ENCODE results near the gene ZDHHC3.

DNA sequence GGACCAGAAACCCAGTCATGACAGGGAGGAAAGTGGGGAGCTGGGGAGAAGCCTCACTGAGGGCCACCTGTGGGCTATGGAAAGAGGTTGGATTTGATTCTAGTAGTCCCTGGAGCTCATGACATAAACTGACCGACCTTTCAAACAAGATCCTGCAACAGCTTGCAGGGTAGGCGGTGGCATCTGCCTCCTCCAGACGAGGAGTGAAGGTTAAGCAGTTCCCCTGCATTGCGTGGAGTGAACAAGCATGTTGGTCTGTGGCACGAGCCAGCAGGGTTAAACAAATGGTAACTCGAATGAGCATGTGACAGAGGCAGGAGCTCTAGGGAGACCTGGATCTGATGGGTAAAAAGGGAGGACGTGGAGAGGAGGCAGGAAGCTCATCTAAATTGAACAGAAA is 88.9 kb downstream of the ZDHHC3 start:
- TF ChIP-seq EZH2phosphoT487 (IDR thresholded peaks at IDR 0.05; ENCODE audit: borderline replicate concordance, low read length) = no peak
- TF ChIP-seq, protein P1, sequence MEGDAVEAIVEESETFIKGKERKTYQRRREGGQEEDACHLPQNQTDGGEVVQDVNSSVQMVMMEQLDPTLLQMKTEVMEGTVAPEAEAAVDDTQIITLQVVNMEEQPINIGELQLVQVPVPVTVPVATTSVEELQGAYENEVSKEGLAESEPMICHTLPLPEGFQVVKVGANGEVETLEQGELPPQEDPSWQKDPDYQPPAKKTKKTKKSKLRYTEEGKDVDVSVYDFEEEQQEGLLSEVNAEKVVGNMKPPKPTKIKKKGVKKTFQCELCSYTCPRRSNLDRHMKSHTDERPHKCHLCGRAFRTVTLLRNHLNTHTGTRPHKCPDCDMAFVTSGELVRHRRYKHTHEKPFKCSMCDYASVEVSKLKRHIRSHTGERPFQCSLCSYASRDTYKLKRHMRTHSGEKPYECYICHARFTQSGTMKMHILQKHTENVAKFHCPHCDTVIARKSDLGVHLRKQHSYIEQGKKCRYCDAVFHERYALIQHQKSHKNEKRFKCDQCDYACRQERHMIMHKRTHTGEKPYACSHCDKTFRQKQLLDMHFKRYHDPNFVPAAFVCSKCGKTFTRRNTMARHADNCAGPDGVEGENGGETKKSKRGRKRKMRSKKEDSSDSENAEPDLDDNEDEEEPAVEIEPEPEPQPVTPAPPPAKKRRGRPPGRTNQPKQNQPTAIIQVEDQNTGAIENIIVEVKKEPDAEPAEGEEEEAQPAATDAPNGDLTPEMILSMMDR (IDR thresholded peaks at IDR 0.05; ENCODE audit: low read depth, low read length, poor library complexity, severe bottlenecking) = no peak

Data from DOHH2 (cell line).